Omental fat pad (tissue), 4 donors: ENCODE measurements around the gene LHFPL2. TPM values are rescaled to one million over a fixed set of nuclear protein-coding genes. Genes with fewer than 3 reads are reported as not detected.

ENCODE experiments used
- ATAC-seq: fragments of 150-250 bp; one replicate; pipeline ENCODE4 v1.9.1; 2016; ENCODE audit warnings: mild to moderate bottlenecking, moderate library complexity; ENCODE audit not compliant: low FRiP score
- DNase-seq: peaks from one replicate; pipeline ENCODE4 v3.0.0-alpha.2; 2019; ENCODE audit warnings: low spot score
- CTCF ChIP-seq, 3 donors: fragments of 450-650 bp; IDR thresholded peaks; one replicate each; pipeline ENCODE4 v1.5.1; 2016 to 2017; ENCODE audit warnings: antibody characterized with exemption in 3 of 3, mild to moderate bottlenecking in 3 of 3, moderate library complexity in 2 of 3
- total RNA-seq, 4 donors: library from RNA; depleted of rRNA; stranded (reverse); fragments of >200 nt; gene quantifications; one replicate each; pipeline ENCODE4 v1.1.0, GENCODE V29; 2016

The LHFPL2 gene
- total RNA-seq, 4 donors from 2014 or later, result 37.1 to 146 (median 45.9) TPM

- TF ChIP-seq CTCF (IDR thresholded peaks at IDR 0.05), result no peak
- DNase-seq (no peak), ATAC-seq (no peak)
Measured at GRCh38 chr5:78587775-78588291, 60.7 kb downstream of the LHFPL2 start.

- TF ChIP-seq CTCF (IDR thresholded peaks at IDR 0.05), result no peak
- no peak for DNase-seq
- ATAC-seq, result no peak
Measured at GRCh38 chr5:78587081-78587774, 61.3 kb downstream of the LHFPL2 start.

DNA sequence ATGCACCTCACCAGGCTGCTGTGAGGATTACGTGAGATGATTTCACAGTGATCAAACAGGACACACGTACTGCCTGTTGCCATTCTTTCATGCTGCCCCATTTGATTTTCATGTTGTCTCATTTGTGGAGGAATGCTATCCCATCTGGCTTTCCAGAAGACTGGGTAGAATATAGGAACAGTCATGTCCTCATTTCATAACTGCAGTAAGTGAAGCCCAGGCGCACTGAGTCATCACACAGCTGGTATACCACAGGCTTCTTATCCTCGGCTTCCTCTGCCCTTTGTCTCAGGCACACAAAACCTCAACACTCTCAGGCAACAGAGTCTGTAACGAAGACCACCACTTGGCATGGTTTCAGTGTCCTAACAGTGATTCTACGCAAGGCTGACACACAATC, 62.3 kb downstream of the LHFPL2 start:
- peak; percentile 33 for ATAC-seq
- TF ChIP-seq CTCF (IDR thresholded peaks at IDR 0.05), result no peak
- no peak for DNase-seq

DNA sequence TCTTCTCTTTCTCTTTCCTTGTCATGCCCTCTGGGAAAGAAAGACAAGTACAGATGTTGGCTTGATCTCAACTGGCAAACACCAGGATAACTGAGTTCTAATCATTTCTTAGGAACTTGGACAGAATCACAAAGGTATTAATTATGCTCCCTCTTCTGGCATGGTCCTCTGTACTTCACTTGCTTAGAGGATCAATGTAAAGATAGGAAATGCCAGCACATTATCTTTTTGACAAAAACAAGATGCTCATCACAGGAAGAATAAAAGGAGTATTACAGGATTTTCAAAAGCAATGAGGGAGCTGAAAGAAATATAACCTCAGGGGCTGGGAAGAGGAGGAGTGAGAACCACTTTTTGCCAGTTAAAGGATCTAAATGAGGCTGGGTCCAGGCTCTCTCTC, 70.6 kb downstream of the LHFPL2 start:
- DNase-seq (no peak), ATAC-seq (no peak)
- TF ChIP-seq CTCF (IDR thresholded peaks at IDR 0.05), result no peak

GRCh38 chr5:78577071-78577807, 71.3 kb downstream of the LHFPL2 start:
- TF ChIP-seq CTCF (IDR thresholded peaks at IDR 0.05), result no peak
- no peak for DNase-seq
- peak; percentile 84 for ATAC-seq

DNA sequence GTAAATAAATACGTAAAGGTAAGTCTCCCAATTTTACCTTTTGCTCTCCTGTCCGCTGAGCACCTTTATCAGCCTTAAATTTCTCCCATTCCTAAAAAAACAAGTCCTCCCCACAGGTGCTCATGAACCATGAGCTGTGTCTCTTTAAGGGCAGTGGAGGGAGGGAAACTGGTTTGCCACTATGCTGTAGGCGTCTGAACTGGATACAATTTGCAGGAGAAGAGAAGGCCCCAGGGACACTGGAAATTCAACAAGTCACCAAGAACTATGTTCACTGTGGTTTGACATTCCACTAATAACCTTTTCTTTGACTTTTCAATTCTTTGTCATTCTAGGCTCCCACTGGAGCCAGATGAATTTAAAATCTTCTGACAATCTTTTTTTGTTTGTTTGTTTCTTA, 72.2 kb downstream of the LHFPL2 start:
- ATAC-seq (no peak), DNase-seq (no peak)
- no peak for TF ChIP-seq CTCF (IDR thresholded peaks at IDR 0.05)
